Liver (tissue), 9 donors: ENCODE measurements around the gene MOV10L1. TPM values are rescaled to one million over a fixed set of nuclear protein-coding genes. Genes with fewer than 3 reads are reported as not detected.

Source experiments
- DNase-seq: peaks from one replicate; pipeline ENCODE4 v3.0.0-alpha.2; 2017; ENCODE audit warnings: low spot score
- H3K27ac ChIP-seq, 2 donors: one replicate each; pipeline ENCODE4 v1.7.0; 2013; ENCODE audit warnings: inconsistent platforms in 2 of 2, low read length in 2 of 2, control low read depth in 1 of 2, low read depth in 1 of 2, mild to moderate bottlenecking in 1 of 2
- H3K27me3 ChIP-seq, 4 donors: one replicate each; pipeline versions ENCODE4 v1.6.1 to v1.7.0; 2013; ENCODE audit warnings: low read length in 3 of 4, inconsistent platforms in 1 of 4, mild to moderate bottlenecking in 1 of 4, moderate library complexity in 1 of 4; ENCODE audit not compliant: control insufficient read depth in 4 of 4, insufficient read depth in 4 of 4
- H3K36me3 ChIP-seq, 4 donors: one replicate each; pipeline versions ENCODE4 v1.6.1 to v1.7.0; 2013; ENCODE audit warnings: low read length in 3 of 4, mild to moderate bottlenecking in 3 of 4, low read depth in 1 of 4, moderate library complexity in 1 of 4; ENCODE audit not compliant: control insufficient read depth in 4 of 4, insufficient read depth in 3 of 4
- H3K4me1 ChIP-seq, 4 donors: one replicate each; pipeline versions ENCODE4 v1.6.1 to v1.7.0; 2013; ENCODE audit warnings: low read length in 3 of 4, mild to moderate bottlenecking in 3 of 4, moderate library complexity in 1 of 4; ENCODE audit not compliant: control insufficient read depth in 4 of 4, insufficient read depth in 4 of 4
- H3K4me3 ChIP-seq, 3 donors: one replicate each; pipeline versions ENCODE4 v1.6.1 to v1.7.0; 2013; ENCODE audit warnings: low read length in 3 of 3, control low read depth in 1 of 3, low read depth in 1 of 3, mild to moderate bottlenecking in 1 of 3
- H3K9ac ChIP-seq, 2 donors: one replicate each; pipeline ENCODE4 v1.7.0; 2013; ENCODE audit warnings: low read length in 2 of 2, mild to moderate bottlenecking in 2 of 2, moderate library complexity in 2 of 2, control low read depth in 1 of 2, low read depth in 1 of 2
- H3K9me3 ChIP-seq, 4 donors: one replicate each; pipeline versions ENCODE4 v1.6.1 to v1.7.0; 2013; ENCODE audit warnings: low read length in 3 of 4; ENCODE audit not compliant: control insufficient read depth in 4 of 4
- ATF3 ChIP-seq: IDR thresholded peaks from 2 replicates; pipeline ENCODE4 v1.6.1; 2016; ENCODE audit warnings: antibody characterized with exemption
- CTCF ChIP-seq: fragments of 150-350 bp; IDR thresholded peaks from 2 replicates; pipeline ENCODE4 v1.5.1; 2017; ENCODE audit warnings: improper control_type of control experiment, low read depth, low read length; ENCODE audit not compliant: missing input control
- EGR1 ChIP-seq, 2 donors: IDR thresholded peaks; 2 replicates each; pipeline ENCODE4 v1.6.1; 2016 to 2018; ENCODE audit warnings: antibody characterized with exemption in 2 of 2, low read depth in 2 of 2
- FOXA1 ChIP-seq: IDR thresholded peaks from 2 replicates; pipeline ENCODE4 v1.6.1; 2016; ENCODE audit warnings: antibody characterized with exemption
- GABPA ChIP-seq, 2 donors: IDR thresholded peaks in 1 of 2; conservative IDR thresholded peaks in 1 of 2; 2 replicates each; pipeline ENCODE4 v1.6.1; 2016; ENCODE audit warnings: antibody characterized with exemption in 2 of 2, mild to moderate bottlenecking in 1 of 2, moderate library complexity in 1 of 2
- HNF4A ChIP-seq, 2 donors: conservative IDR thresholded peaks; 2 replicates each; pipeline ENCODE4 v1.6.1; 2016; ENCODE audit warnings: antibody characterized with exemption in 2 of 2, mild to moderate bottlenecking in 2 of 2
- HNF4G ChIP-seq: IDR thresholded peaks from 2 replicates; pipeline ENCODE4 v1.6.1; 2016; ENCODE audit warnings: antibody characterized with exemption
- JUND ChIP-seq, 2 donors: IDR thresholded peaks; 2 replicates each; pipeline ENCODE4 v1.6.1; 2016; ENCODE audit warnings: antibody characterized with exemption in 2 of 2
- MAX ChIP-seq: IDR thresholded peaks from 2 replicates; pipeline ENCODE4 v1.6.1; 2016; ENCODE audit warnings: antibody characterized with exemption
- NR2F2 ChIP-seq: IDR thresholded peaks from 2 replicates; pipeline ENCODE4 v1.6.1; 2016; ENCODE audit warnings: antibody characterized with exemption
- RAD21 ChIP-seq, 2 donors: IDR thresholded peaks; 2 replicates each; pipeline ENCODE4 v1.6.1; 2016; ENCODE audit warnings: antibody characterized with exemption in 2 of 2, mild to moderate bottlenecking in 2 of 2
- REST ChIP-seq: IDR thresholded peaks from 2 replicates; pipeline ENCODE4 v1.6.1; 2016; ENCODE audit warnings: antibody characterized with exemption, mild to moderate bottlenecking
- RXRA ChIP-seq, 2 donors: IDR thresholded peaks; 2 replicates each; pipeline ENCODE4 v1.6.1; 2017 to 2018; ENCODE audit warnings: antibody characterized with exemption in 2 of 2, mild to moderate bottlenecking in 1 of 2
- SP1 ChIP-seq: IDR thresholded peaks from 2 replicates; pipeline ENCODE4 v1.6.1; 2018; ENCODE audit warnings: antibody characterized with exemption, mild to moderate bottlenecking
- TAF1 ChIP-seq: conservative IDR thresholded peaks from 2 replicates; pipeline ENCODE4 v1.6.1; 2016; ENCODE audit warnings: antibody characterized with exemption, mild to moderate bottlenecking
- YY1 ChIP-seq: IDR thresholded peaks from 2 replicates; pipeline ENCODE4 v1.6.1; 2016; ENCODE audit warnings: antibody characterized with exemption, mild to moderate bottlenecking
- ZBTB33 ChIP-seq: IDR thresholded peaks from 2 replicates; pipeline ENCODE4 v1.6.1; 2016; ENCODE audit warnings: antibody characterized with exemption
- WGBS: extraction: QIAGEN DNeasy Blood & Tissue Kit; methylation state at CpG from one replicate; pipeline ENCODE4 v1.1.7; 2013; 5-methylcytosine and 5-hydroxymethylcytosine counted together
- polyA plus RNA-seq, 2 donors: library from polyadenylated mRNA; stranded (reverse) in 1 of 2; unstranded in 1 of 2; fragments of 200-250 nt in 1 of 2; fragments of >200 nt in 1 of 2; fragmentation: Nextera tagmentation in 1 of 2; extraction: Ambion mirVana in 1 of 2; gene quantifications; one replicate each; pipeline versions ENCODE4 v1.2.1 to v1.2.3, GENCODE V29; 2013 to 2015
- total RNA-seq, 2 donors: library from RNA; depleted of rRNA; stranded (reverse); fragments of >200 nt; gene quantifications; one replicate each; pipeline ENCODE4 v1.2.3, GENCODE V29; 2014
- donor health status: healthy.
- donor health status: healthy.
- donor health status: healthy.
- donor health status: healthy.
- donor health status: healthy.

Gene MOV10L1
- total and polyA plus RNA-seq, 4 donors, result 0.07 to 0.47 (median 0.17) TPM

- peak in 1 of 2 donors; percentile 55 for TF ChIP-seq HNF4A (conservative IDR thresholded peaks at IDR 0.05)
- TF ChIP-seq ATF3, result no peak
- H3K4me3 ChIP-seq, result peak overlapping the region; percentile 84 to 97 (median 87)
- WGBS, result 2% methylated on average over 115 of the region's 115 CpGs
- H3K36me3 ChIP-seq, result peaks cover 0 to 14% (median 1%) of the 10 kb centered on the region in 4 donors
- peak overlapping the region; percentile 78 to 92 for H3K9ac ChIP-seq
- peak; percentile 61 for DNase-seq
- peaks cover 8 to 68% (median 43%) of the 10 kb centered on the region in 4 donors for H3K4me1 ChIP-seq
- H3K27ac ChIP-seq, result peak overlapping the region; percentile 53 to 62
- no peaks in the 10 kb centered on the region for H3K27me3 ChIP-seq
- no peaks in the 10 kb centered on the region for H3K9me3 ChIP-seq
Measured at GRCh38 chr22:50201191-50202129, 111.7 kb downstream of the MOV10L1 start.

- Histone ChIP-seq H3K9me3 (no peaks in the 10 kb centered on the region), H3K36me3 (peaks cover 0 to 16% (median 2%) of the 10 kb centered on the region in 4 donors), H3K9ac (peak overlapping the region; percentile 78 to 92), H3K4me1 (peaks cover 8 to 68% (median 49%) of the 10 kb centered on the region in 4 donors), H3K4me3 (peak overlapping the region; percentile 84 to 97 (median 87)), H3K27me3 (no peaks in the 10 kb centered on the region), H3K27ac (peak overlapping the region; percentile 53 to 62)
- peak; percentile 63 for DNase-seq
- TF ChIP-seq SP1, result peak; percentile 53
- peak; percentile 43 to 60 for TF ChIP-seq RXRA (IDR thresholded peaks at IDR 0.05)
- no peak for TF ChIP-seq FOXA1
- TF ChIP-seq HNF4G, result peak; percentile 42
- peak; percentile 76 to 77 for TF ChIP-seq HNF4A (conservative IDR thresholded peaks at IDR 0.05)
- TF ChIP-seq YY1, result peak; percentile 37
- 35% methylated on average over 13 of the region's 13 CpGs for WGBS
Measured at GRCh38 chr22:50202130-50202666, 112.4 kb downstream of the MOV10L1 start.

- WGBS, result 97% methylated on average over 1 of the region's 1 CpG
- Histone ChIP-seq H3K27me3 (no peaks in the 10 kb centered on the region), H3K4me1 (peaks cover 8 to 73% (median 55%) of the 10 kb centered on the region in 4 donors), H3K36me3 (peaks cover 0 to 10% (median 3%) of the 10 kb centered on the region in 4 donors), H3K4me3 (no peak overlapping the region), H3K27ac (peak overlapping the region; percentile 25 to 53), H3K9me3 (no peaks in the 10 kb centered on the region), H3K9ac (no peak overlapping the region)
- no peak for DNase-seq
- TF ChIP-seq NR2F2 (no peak), HNF4G (no peak), GABPA (IDR thresholded peaks at IDR 0.05 in 1 of 2, conservative IDR thresholded peaks at IDR 0.05 in 1 of 2) (no peak), FOXA1 (no peak), HNF4A (conservative IDR thresholded peaks at IDR 0.05) (no peak), ZBTB33 (no peak), ATF3 (no peak), YY1 (no peak), EGR1 (IDR thresholded peaks at IDR 0.05; ENCODE audit: low read depth in 2 of 2) (no peak), RAD21 (IDR thresholded peaks at IDR 0.05) (no peak), JUND (IDR thresholded peaks at IDR 0.05) (no peak), CTCF (no peak), RXRA (IDR thresholded peaks at IDR 0.05) (no peak), TAF1 (no peak), REST (no peak), SP1 (no peak), MAX (no peak)
Measured at GRCh38 chr22:50203288-50203687, 113.5 kb downstream of the MOV10L1 start.
